Stomach (tissue), 4 donors: Measurements from ENCODE around the gene ZMIZ1.

Source experiments
- EP300 ChIP-seq: sonication (generic); formaldehyde crosslinking; IDR thresholded peaks from one replicate; pipeline ENCODE4 v1.6.1; 2017; ENCODE audit warnings: antibody characterized with exemption
- POLR2A ChIP-seq, 4 donors: fragments of 450-650 bp; IDR thresholded peaks; one replicate each; pipeline ENCODE4 v1.6.1; 2016; ENCODE audit warnings: antibody characterized with exemption in 4 of 4, control low read depth in 2 of 4, mild to moderate bottlenecking in 1 of 4, moderate library complexity in 1 of 4
- POLR2AphosphoS5 ChIP-seq, 3 donors: sonication (generic); formaldehyde crosslinking; IDR thresholded peaks; one replicate each; pipeline ENCODE4 v1.6.1; 2016; ENCODE audit warnings: antibody characterized with exemption in 3 of 3
- TF ChIP-seq, protein P1 (sequence below), 7 experiments: fragments of 450-650 bp in 4 of 7; fragments of 200-600 bp in 3 of 7; sonication (generic) in 3 of 7; IDR thresholded peaks; one replicate each; pipeline ENCODE4 v1.5.1; 2016 to 2019; ENCODE audit warnings: antibody characterized with exemption in 7 of 7, control low read depth in 2 of 7, mild to moderate bottlenecking in 1 of 7

DNA sequence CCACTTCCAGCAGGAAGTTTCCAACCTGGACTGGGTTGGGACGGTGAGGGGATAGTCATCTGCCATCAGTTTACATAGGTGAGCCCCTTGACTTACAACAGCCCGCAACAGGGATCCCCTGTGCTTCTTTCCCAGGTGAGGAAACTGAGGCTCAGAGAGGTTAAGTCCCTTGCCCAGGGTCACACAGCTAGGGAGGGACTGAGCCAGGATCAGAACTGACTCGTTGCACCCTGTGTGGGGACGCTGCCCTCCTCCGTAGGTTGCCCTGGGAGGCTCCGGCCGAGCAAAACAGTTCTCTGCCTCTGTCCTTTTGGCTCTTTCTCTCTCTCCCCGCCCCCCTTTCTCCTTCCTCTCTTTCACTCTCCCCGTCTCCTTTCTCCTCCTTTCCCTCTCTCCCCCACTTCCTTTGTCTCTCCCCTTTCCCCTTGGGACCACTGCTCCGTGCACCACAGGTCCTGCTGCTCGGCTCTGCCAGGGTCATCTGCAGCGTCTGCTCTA is 161.1 kb downstream of the ZMIZ1 start:
- no peak for TF ChIP-seq POLR2AphosphoS5 (IDR thresholded peaks at IDR 0.05)
- no peak for TF ChIP-seq EP300
- TF ChIP-seq, protein P1, sequence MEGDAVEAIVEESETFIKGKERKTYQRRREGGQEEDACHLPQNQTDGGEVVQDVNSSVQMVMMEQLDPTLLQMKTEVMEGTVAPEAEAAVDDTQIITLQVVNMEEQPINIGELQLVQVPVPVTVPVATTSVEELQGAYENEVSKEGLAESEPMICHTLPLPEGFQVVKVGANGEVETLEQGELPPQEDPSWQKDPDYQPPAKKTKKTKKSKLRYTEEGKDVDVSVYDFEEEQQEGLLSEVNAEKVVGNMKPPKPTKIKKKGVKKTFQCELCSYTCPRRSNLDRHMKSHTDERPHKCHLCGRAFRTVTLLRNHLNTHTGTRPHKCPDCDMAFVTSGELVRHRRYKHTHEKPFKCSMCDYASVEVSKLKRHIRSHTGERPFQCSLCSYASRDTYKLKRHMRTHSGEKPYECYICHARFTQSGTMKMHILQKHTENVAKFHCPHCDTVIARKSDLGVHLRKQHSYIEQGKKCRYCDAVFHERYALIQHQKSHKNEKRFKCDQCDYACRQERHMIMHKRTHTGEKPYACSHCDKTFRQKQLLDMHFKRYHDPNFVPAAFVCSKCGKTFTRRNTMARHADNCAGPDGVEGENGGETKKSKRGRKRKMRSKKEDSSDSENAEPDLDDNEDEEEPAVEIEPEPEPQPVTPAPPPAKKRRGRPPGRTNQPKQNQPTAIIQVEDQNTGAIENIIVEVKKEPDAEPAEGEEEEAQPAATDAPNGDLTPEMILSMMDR (IDR thresholded peaks at IDR 0.05), result no peak
- no peak for TF ChIP-seq POLR2A (IDR thresholded peaks at IDR 0.05)
